CD4-positive, alpha-beta memory T cell (primary cell): ENCODE results near the gene DDX54. TPM values are rescaled to one million over a fixed set of nuclear protein-coding genes. Genes with fewer than 3 reads are reported as not detected.

Experiments
- CTCF ChIA-PET: fragments of 350-600 bp; sonication (Branson Sonifier 250); formaldehyde crosslinking; loops from one replicate; lab custom pipeline; 2021; ENCODE audit warnings: inconsistent platforms; ENCODE audit not compliant: partially characterized antibody; lab: Charles Lee
- POLR2A ChIA-PET: fragments of 350-600 bp; sonication (Branson Sonifier 250); formaldehyde crosslinking; loops from one replicate; lab custom pipeline; 2021; ENCODE audit not compliant: partially characterized antibody; lab: Charles Lee
- DNase-seq, 5 donors: peaks; one replicate each; pipeline versions ENCODE4 v3.0.0 to v3.0.0-alpha.2; 2020 to 2022; ENCODE audit warnings: mixed read lengths in 1 of 5
- H3K27ac ChIP-seq: one replicate; pipeline ENCODE4 v1.7.0; 2013; ENCODE audit warnings: low read depth, low read length
- H3K27me3 ChIP-seq: 2 replicates; pipeline ENCODE4 v1.7.0; 2013; ENCODE audit warnings: mild to moderate bottlenecking, low read length, moderate library complexity; ENCODE audit not compliant: insufficient read depth
- H3K36me3 ChIP-seq: 2 replicates; pipeline ENCODE4 v1.7.0; 2013; ENCODE audit warnings: mild to moderate bottlenecking, low read length, moderate library complexity; ENCODE audit not compliant: insufficient read depth
- H3K4me1 ChIP-seq: 2 replicates; pipeline ENCODE4 v1.7.0; 2013; ENCODE audit warnings: mild to moderate bottlenecking, low read length, moderate library complexity; ENCODE audit not compliant: insufficient read depth
- H3K4me3 ChIP-seq, 2 donors: one replicate each; pipeline ENCODE4 v1.7.0; 2013; ENCODE audit warnings: low read length in 2 of 2, mild to moderate bottlenecking in 1 of 2
- H3K9me3 ChIP-seq, 2 donors: one replicate each; pipeline ENCODE4 v1.7.0; 2013; ENCODE audit warnings: low read length in 2 of 2, control low read depth in 1 of 2; ENCODE audit not compliant: control insufficient read depth in 1 of 2
- H3K27ac Mint-ChIP-seq, 7 donors: one replicate each; pipeline ENCODE4 v1.8.0; 2020 to 2021; ENCODE audit warnings: mixed read lengths in 7 of 7, mild to moderate bottlenecking in 6 of 7, inconsistent platforms in 3 of 7, moderate library complexity in 3 of 7
- H3K27me3 Mint-ChIP-seq, 2 donors: one replicate each; pipeline ENCODE4 v1.8.0; 2020 to 2021; ENCODE audit warnings: mixed read lengths in 2 of 2
- H3K36me3 Mint-ChIP-seq, 2 donors: one replicate each; pipeline ENCODE4 v1.8.0; 2020 to 2021; ENCODE audit warnings: mixed read lengths in 2 of 2, inconsistent platforms in 1 of 2, mild to moderate bottlenecking in 1 of 2
- H3K4me1 Mint-ChIP-seq, 4 donors: one replicate each; pipeline ENCODE4 v1.8.0; 2020 to 2021; ENCODE audit warnings: mixed read lengths in 4 of 4, mild to moderate bottlenecking in 1 of 4
- H3K4me3 Mint-ChIP-seq, 8 donors: one replicate each; pipeline ENCODE4 v1.8.0; 2020 to 2021; ENCODE audit warnings: mixed read lengths in 8 of 8, mild to moderate bottlenecking in 7 of 8, moderate library complexity in 6 of 8, inconsistent platforms in 3 of 8
- H3K9me3 Mint-ChIP-seq, 8 donors: one replicate each; pipeline ENCODE4 v1.8.0; 2020 to 2021; ENCODE audit warnings: mixed read lengths in 8 of 8, mild to moderate bottlenecking in 5 of 8, inconsistent platforms in 3 of 8, moderate library complexity in 1 of 8
- intact Hi-C: fragments of 100-400 bp; cut with micrococcal nuclease; formaldehyde crosslinking; loops from one replicate; pipeline ENCODE4 v1.15.1; 2023
- polyA plus RNA-seq, 2 donors: library from polyadenylated mRNA; unstranded; fragments of 300-500 nt; fragmentation: Illumina TruSeq; gene quantifications; one replicate each; pipeline ENCODE4 v1.2.3, GENCODE V29; 2021
- total RNA-seq, 2 experiments: library from RNA; stranded (reverse); gene quantifications; one replicate each; pipeline ENCODE4 v1.2.3, GENCODE V29; 2021

The DDX54 gene
- total and polyA plus RNA-seq, 4 experiments from 2014 or later: 9.9 to 69.4 (median 52.3) TPM

GRCh38 chr12:113183030-113183589, 2.2 kb downstream of the DDX54 start:
- H3K27ac ChIP-seq: peak overlapping the region; percentile 30
- Mint-ChIP-seq H3K36me3 (peaks cover 10 to 49% of the 10 kb centered on the region in 2 donors), H3K4me3 (peak overlapping the region; percentile 17 to 96 (median 56)), H3K9me3 (peaks cover 0 to 1% (median 0%) of the 10 kb centered on the region in 8 donors), H3K27me3 (no peaks in the 10 kb centered on the region), H3K4me1 (peaks cover 24 to 47% (median 32%) of the 10 kb centered on the region in 4 donors), H3K27ac (peak overlapping the region in 5 of 7 donors; percentile 13 to 98 (median 74))
- DNase-seq: no peak
- ChIA-PET POLR2A (interaction anchor here (0.8 to 6.1 kb wide), 3 partner anchors 30 to 96 kb away, joined by 3 to 55 read pairs (median 4); partner anchors contain the start of gene TPCN1), CTCF (interaction anchor here (2.5 kb wide), 1 partner anchor 9 kb away, joined by 14 read pairs; no protein-coding TSS in a partner anchor)
- peaks cover 30% of the 10 kb centered on the region for H3K36me3 ChIP-seq
- H3K27me3 ChIP-seq: no peaks in the 10 kb centered on the region
- H3K4me3 ChIP-seq: no peak overlapping the region
- intact Hi-C loops: loop anchor here (10.0 kb wide), 1 partner anchor 278 kb away; the partner anchor contains the start of gene OAS1
- H3K9me3 ChIP-seq: no peaks in the 10 kb centered on the region
- H3K4me1 ChIP-seq: peaks cover 42% of the 10 kb centered on the region

- Histone ChIP-seq H3K9me3 (no peaks in the 10 kb centered on the region), H3K4me1 (peaks cover 37% of the 10 kb centered on the region), H3K36me3 (peaks cover 42% of the 10 kb centered on the region), H3K27me3 (no peaks in the 10 kb centered on the region), H3K27ac (no peak overlapping the region), H3K4me3 (no peak overlapping the region)
- Mint-ChIP-seq H3K36me3 (peaks cover 20 to 60% of the 10 kb centered on the region in 2 donors), H3K27me3 (no peaks in the 10 kb centered on the region), H3K9me3 (peaks cover 0 to 1% (median 0%) of the 10 kb centered on the region in 8 donors), H3K4me3 (peak overlapping the region in 1 of 8 donors; percentile 22), H3K27ac (peak overlapping the region in 2 of 7 donors; percentile 13 to 60), H3K4me1 (peaks cover 20 to 42% (median 26%) of the 10 kb centered on the region in 4 donors)
- DNase-seq: no peak
- CTCF ChIA-PET: interaction anchor here (0.7 to 7.3 kb wide), 2 partner anchors 133 to 244 kb away, joined by 3 to 37 read pairs; no protein-coding TSS in a partner anchor
- intact Hi-C loops: loop anchor here (10.0 kb wide), 1 partner anchor 277 kb away; the partner anchor contains the start of gene OAS1
- POLR2A ChIA-PET: no interaction called here
These were observed 3.3 kb downstream of the DDX54 start for GRCh38 chr12:113181975-113182374.

- intact Hi-C loops: loop anchor here (10.0 kb wide), 1 partner anchor 276 kb away; the partner anchor contains the start of gene OAS1
- H3K27me3 Mint-ChIP-seq: no peaks in the 10 kb centered on the region
- ChIA-PET CTCF (interaction anchor here (1.1 to 7.3 kb wide), 3 partner anchors 9 to 131 kb away, joined by 3 to 37 read pairs (median 5); no protein-coding TSS in a partner anchor), POLR2A (no interaction called here)
- H3K4me1 ChIP-seq: peaks cover 25% of the 10 kb centered on the region
- no peaks in the 10 kb centered on the region for H3K9me3 ChIP-seq
- no peak overlapping the region for H3K4me3 Mint-ChIP-seq
- peaks cover 47% of the 10 kb centered on the region for H3K36me3 ChIP-seq
- peaks cover 10 to 30% (median 15%) of the 10 kb centered on the region in 4 donors for H3K4me1 Mint-ChIP-seq
- peaks cover 31 to 64% of the 10 kb centered on the region in 2 donors for H3K36me3 Mint-ChIP-seq
- no peaks in the 10 kb centered on the region for H3K27me3 ChIP-seq
- DNase-seq: no peak
- H3K9me3 Mint-ChIP-seq: peaks cover 0 to 1% (median 0%) of the 10 kb centered on the region in 8 donors
- no peak overlapping the region for H3K27ac ChIP-seq
- H3K27ac Mint-ChIP-seq: no peak overlapping the region
- no peak overlapping the region for H3K4me3 ChIP-seq
These were observed 4.9 kb downstream of the DDX54 start for GRCh38 chr12:113180333-113180732.

- peaks cover 38 to 68% of the 10 kb centered on the region in 2 donors for H3K36me3 Mint-ChIP-seq
- H3K4me1 Mint-ChIP-seq: peaks cover 9 to 26% (median 13%) of the 10 kb centered on the region in 4 donors
- Histone ChIP-seq H3K27me3 (no peaks in the 10 kb centered on the region), H3K27ac (no peak overlapping the region), H3K9me3 (no peaks in the 10 kb centered on the region), H3K36me3 (peaks cover 48% of the 10 kb centered on the region), H3K4me1 (peaks cover 20% of the 10 kb centered on the region), H3K4me3 (no peak overlapping the region)
- H3K9me3 Mint-ChIP-seq: peaks cover 0 to 1% (median 0%) of the 10 kb centered on the region in 8 donors
- H3K27ac Mint-ChIP-seq: no peak overlapping the region
- intact Hi-C loops: no loop called here
- ChIA-PET POLR2A (no interaction called here), CTCF (interaction anchor here (1.8 to 7.3 kb wide), 2 partner anchors 9 to 130 kb away, joined by 3 to 37 read pairs; no protein-coding TSS in a partner anchor)
- H3K4me3 Mint-ChIP-seq: no peak overlapping the region
- H3K27me3 Mint-ChIP-seq: no peaks in the 10 kb centered on the region
- DNase-seq: no peak
These were observed 6.3 kb downstream of the DDX54 start for GRCh38 chr12:113179023-113179422.

- no peak overlapping the region for H3K4me3 Mint-ChIP-seq
- CTCF ChIA-PET: interaction anchor here (0.7 to 7.3 kb wide), 46 partner anchors 9 to 275 kb away, joined by 3 to 38 read pairs (median 5); partner anchors contain the start of gene TPCN1
- intact Hi-C loops: loop anchor here (1.0 to 2.0 kb wide), 3 partner anchors 76 to 181 kb away; no protein-coding TSS in a partner anchor
- H3K4me3 ChIP-seq: no peak overlapping the region
- no peaks in the 10 kb centered on the region for H3K4me1 ChIP-seq
- H3K36me3 Mint-ChIP-seq: peaks cover 61 to 84% of the 10 kb centered on the region in 2 donors
- peaks cover 2 to 7% (median 4%) of the 10 kb centered on the region in 4 donors for H3K4me1 Mint-ChIP-seq
- H3K9me3 Mint-ChIP-seq: no peaks in the 10 kb centered on the region
- H3K9me3 ChIP-seq: no peaks in the 10 kb centered on the region
- peak overlapping the region in 4 of 7 donors; percentile 42 to 80 (median 66) for H3K27ac Mint-ChIP-seq
- no peaks in the 10 kb centered on the region for H3K27me3 Mint-ChIP-seq
- H3K27ac ChIP-seq: no peak overlapping the region
- peak; percentile 67 to 72 (median 68) for DNase-seq
- POLR2A ChIA-PET: interaction anchor here (0.7 to 1.2 kb wide), 3 partner anchors 10 to 183 kb away, joined by 3 read pairs; no protein-coding TSS in a partner anchor
- peaks cover 74% of the 10 kb centered on the region for H3K36me3 ChIP-seq
- no peaks in the 10 kb centered on the region for H3K27me3 ChIP-seq
These were observed 10.6 kb downstream of the DDX54 start for GRCh38 chr12:113174461-113175384.

GRCh38 chr12:113173081-113173698, 12.1 kb downstream of the DDX54 start:
- H3K27me3 Mint-ChIP-seq: no peaks in the 10 kb centered on the region
- Histone ChIP-seq H3K4me3 (no peak overlapping the region), H3K4me1 (no peaks in the 10 kb centered on the region), H3K27me3 (no peaks in the 10 kb centered on the region), H3K9me3 (no peaks in the 10 kb centered on the region), H3K36me3 (peaks cover 71% of the 10 kb centered on the region), H3K27ac (no peak overlapping the region)
- POLR2A ChIA-PET: interaction anchor here (1.3 kb wide), 1 partner anchor 11 kb away, joined by 6 read pairs; the partner anchor contains the start of gene DDX54
- no peak overlapping the region for H3K27ac Mint-ChIP-seq
- peaks cover 2 to 7% (median 4%) of the 10 kb centered on the region in 4 donors for H3K4me1 Mint-ChIP-seq
- DNase-seq: no peak
- peaks cover 67 to 81% of the 10 kb centered on the region in 2 donors for H3K36me3 Mint-ChIP-seq
- CTCF ChIA-PET: interaction anchor here (0.7 to 5.7 kb wide), 30 partner anchors 8 to 252 kb away, joined by 3 to 38 read pairs (median 6); no protein-coding TSS in a partner anchor
- no peaks in the 10 kb centered on the region for H3K9me3 Mint-ChIP-seq
- H3K4me3 Mint-ChIP-seq: no peak overlapping the region
- intact Hi-C loops: no loop called here
